Inflammatory macrophage (primary cell): ENCODE measurements around the gene SIGLEC9.
A peak's percentile ranks its signal among the peaks of the same experiment; 100 is the strongest.

Source experiments
- DNase-seq, 2 donors: peaks; one replicate each; pipeline ENCODE4 v3.0.0-alpha.2; 2020 to 2022
- total RNA-seq, 18 experiments: gene quantifications; one replicate each; lab custom pipeline; 2026; ENCODE audit warnings: mixed read lengths in 6 of 18, inconsistent platforms in 2 of 18; lab: John Stamatoyannopoulos, UW

SIGLEC9 gene
- 29.4 to 105 (median 68.3) reads per million in 18 experiments for total RNA-seq

DNA sequence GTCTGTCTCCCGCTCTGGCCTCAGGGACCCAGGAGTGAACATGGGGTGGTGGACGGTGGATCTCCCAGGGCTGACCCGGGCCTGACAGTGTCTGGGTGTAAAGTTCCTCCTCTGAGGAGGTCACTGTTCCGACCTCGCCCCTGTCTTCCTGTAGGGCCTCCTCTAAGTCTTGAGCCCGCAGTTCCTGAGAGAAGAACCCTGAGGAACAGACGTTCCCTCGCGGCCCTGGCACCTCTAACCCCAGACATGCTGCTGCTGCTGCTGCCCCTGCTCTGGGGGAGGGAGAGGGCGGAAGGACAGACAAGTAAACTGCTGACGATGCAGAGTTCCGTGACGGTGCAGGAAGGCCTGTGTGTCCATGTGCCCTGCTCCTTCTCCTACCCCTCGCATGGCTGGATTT is at the start of gene SIGLEC9:
Gene SIGLEC9 (plus strand): TSS at position 178 of the 400 bp plus-strand sequence. CDS start 69 bp downstream, at position 247.
- DNase-seq, result peak; percentile 82 to 85

DNA sequence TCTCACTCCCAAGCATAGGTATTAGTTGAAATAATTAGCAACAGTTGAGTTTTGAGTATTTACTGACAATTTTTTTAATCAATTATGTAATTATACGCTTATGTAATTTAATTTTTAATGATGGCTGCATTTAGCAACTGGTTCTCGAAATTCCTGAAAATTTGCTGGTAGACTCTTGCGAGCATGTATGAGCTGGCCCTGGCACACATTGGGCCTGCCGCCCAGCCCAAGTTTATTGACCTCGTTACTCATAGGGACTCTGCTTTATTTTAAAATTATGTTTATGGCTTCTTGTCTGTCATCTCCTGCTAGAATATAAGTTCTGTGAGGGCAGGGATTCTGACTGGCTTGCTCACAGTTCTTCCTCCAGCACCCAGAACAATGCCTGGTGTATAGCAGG is 48.7 kb upstream of the SIGLEC9 start:
- DNase-seq, result no peak

DNA sequence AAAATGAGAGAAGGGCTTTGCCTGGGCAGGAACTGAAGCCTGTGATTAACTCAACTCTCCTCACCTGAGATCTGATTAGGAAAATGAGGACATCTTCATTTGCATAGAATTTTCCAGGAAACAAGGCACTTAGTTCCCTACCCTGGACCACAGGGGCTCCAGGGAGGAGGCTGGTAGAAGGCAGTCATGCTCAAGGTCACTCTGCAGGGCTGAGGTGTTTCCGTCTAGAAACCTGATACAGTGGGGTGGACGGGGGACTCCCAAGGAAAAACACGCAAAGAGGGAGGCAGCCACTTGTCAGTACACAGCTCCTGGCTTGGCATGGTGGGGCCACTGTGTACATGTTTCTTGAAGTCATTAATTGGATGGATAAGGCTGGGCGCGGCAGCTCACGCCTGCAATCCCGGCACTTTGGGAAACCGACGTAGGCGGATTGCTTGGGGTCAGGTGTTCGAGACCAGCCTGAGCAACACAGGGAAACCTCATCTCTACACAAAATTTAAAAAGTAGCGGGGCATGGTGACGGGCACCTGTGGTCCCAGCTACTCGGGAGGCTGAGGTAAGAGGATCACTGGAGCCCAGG is 48.0 kb upstream of the SIGLEC9 start:
- no peak for DNase-seq

DNA sequence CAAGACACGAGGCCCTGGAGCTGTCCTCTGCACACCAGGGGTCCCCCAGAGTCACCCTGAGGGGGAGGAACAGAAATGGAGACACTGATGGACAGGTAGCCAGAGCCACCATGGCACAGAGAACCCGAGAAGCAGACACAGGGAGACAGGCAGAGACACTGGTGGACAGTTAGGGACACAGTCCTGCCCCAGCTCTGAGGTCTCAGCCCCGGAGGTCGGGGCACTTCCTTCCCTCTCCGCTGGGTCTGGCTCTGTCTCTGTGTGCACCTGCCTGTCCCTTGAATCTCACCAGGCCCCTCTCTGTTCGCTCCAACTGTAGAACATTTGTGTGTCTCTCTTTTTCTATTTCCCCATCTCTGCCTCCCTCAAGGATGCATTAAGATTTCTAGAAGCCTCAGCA is 46.6 kb upstream of the SIGLEC9 start:
- DNase-seq, result no peak

DNA sequence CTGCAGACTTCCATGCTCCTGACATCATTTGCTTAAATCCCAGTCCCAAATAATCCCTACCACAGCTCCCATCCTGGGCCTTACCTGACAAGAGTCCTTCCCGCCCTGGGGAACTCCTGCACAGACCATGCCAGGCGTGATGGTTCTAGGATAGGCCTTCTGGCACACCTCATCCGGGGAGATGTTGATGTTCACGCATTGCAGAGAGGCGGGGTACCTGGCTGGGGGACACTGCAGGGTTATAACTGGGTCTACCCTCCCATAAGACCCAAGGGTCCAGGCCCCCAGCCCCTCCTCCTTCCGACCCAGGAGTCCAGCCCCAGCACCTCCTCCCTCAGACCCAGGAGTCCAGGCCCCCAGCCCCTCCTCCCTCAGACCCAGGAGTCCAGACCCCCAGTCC is 46.0 kb upstream of the SIGLEC9 start:
- DNase-seq, result no peak

DNA sequence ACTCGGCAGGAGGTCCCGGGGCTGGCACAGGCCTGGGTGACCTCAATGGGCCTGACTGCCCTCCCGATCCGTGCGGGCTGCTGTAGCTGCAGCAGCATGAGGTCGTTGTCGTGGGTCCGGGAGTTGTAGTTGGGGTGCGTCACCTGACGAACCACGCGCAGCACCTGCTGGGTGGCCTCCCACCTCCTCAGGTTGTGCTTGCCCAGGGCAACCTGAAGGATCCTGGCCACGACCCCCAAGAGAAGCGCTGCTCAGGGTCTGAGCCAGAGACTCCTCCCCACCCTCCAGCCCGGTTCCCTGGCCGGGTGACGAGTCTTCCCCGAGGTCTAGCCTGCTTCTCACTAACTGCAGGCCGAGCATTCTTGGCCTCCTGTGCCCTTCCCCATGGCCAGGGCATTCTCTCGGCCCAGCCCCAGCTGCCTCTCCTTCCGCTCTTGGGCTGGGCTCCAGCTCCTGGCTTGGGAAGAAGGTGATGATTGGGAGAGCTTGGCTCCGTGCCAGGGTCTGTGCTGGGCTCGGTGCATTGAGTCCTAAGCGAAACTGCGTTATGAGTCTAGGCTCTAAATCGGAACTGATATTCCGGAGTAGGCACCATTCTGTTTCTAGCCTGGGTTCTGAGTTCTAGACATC is 45.1 kb upstream of the SIGLEC9 start:
- no peak for DNase-seq

DNA sequence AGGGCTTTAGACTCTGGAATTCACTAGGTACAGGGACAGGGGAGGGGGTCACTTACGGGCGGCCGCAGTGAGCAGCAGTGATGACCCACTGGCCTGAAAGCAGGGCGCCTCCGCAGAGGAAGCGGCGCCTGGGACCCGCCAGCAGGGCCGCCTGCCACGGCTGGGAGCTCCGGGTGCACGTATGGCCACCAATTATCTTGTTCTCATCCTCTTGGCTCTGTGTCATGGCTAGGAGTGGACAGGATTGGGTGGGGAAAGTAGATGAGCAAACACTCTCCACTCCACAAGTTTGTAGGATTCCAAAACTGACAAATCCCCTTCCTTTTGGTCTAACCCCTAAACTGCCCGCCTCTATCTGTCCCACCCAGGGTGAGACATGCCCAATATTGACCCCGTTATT is 43.2 kb upstream of the SIGLEC9 start:
- no peak for DNase-seq

DNA sequence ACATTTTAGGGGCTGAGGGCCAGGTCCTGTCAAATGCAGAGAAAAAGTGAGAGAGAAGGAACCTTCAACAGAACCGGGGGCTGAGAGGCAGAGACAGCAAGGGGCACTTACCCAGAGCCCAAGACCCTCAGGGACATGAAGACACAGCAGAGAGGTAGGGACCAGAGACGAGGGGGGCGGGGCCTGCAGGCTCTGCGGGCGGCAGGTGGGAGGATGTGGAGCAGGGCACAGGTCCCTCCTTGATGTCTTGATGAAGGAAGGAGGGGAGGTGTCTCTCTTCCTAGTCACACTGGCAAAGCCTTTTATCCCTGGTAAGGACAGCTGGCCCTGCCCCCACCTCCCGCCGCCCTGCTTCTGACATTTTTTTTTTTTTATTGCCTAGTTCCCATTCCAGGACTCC is 42.1 kb upstream of the SIGLEC9 start, which contains the start of gene KLK14:
Gene KLK14 (minus strand): TSS at position 277 of the 400 bp plus-strand sequence. CDS start 273 bp downstream, at position 4.
- no peak for DNase-seq

DNA sequence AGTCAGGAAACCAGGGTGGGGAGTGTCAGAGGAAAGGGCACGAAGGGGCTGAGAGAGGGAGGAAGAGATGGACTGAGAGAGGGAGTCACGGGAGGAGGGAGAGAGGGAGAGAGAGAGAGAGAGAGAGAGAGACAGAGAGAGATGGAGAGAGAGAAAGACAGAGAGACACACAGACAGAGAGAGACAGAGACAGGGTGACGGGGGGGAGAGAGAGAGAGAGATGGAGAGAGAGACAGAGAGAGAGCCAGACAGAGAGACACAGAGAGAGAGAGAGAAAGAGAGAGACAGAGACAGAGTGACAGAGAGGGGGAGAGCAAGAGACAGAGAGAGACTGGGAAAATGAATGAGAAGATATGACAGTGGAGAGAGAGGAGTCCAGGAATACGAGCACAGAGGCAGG is 41.5 kb upstream of the SIGLEC9 start:
- DNase-seq, result no peak

DNA sequence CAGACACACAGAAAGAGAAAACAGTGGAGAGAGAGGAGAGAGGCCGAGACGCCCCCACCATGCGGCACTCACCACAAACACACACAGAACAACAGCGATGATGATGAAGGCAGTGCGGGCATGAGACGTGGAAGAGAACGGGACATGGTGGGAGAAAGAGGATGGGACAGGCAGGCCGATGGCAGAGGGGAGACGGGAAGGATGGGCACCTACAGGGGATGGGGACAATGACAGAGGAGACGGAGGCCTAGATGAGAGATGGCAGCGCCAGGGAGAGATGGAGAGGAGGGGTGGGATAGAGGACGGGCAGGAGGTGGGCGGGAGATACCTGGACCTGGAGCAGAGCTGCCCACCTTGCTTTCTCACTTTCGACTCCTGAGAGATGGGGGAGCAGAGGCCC is 40.9 kb upstream of the SIGLEC9 start:
- DNase-seq, result no peak

DNA sequence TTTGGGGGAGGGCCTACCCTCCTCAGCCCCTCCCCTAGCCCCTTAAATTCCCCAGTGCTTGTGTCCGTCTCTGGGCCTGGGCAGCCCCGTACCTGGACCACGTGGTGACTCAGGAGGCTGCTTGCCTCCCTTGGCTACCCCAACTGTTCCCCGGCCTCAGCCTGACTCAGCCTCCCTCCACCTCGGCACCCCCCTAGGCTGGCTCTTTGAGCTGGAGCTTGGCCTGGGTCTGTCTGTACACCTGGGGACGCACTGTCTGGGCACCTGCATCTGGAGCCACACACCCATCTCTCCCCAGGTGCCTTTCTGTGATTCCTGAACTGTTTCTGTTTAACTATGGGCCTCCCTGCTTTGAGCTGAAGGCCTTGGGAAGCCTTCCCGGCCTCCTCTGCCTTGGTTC is 40.2 kb upstream of the SIGLEC9 start:
- no peak for DNase-seq

DNA sequence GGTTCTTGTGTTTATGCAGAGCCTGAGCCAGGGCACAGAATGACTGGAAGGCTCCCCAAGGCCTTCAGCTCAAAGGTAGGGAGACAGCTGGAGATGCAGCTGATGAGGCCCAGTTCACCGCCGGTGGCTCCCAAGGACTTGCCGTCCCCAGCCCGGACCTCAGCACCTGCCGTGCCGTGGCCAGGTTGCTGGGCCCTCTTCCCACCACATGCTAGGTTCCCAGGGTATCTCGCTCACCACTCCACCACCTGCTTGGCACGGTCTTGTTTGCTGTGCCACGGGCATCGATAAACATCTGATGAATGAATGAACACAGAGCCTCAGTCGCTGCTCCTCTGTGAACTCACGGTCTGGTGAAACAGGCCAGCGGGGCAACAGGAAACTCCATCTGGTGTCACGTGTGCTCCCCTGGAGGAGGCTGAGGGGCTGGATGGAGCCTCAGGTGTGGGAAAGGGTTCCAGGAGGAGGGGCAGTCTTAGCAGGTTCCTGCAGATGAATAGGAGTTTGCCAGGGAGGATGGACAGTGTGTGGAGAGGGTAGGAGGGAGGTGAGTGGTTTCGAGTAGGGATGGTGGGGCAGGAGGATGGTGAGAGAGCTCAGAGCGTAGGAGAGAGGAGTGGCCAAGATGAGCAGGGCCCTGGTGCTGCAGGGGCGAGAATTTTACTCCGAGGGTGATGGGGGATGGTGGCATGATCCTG is 38.4 kb upstream of the SIGLEC9 start:
- no peak for DNase-seq

DNA sequence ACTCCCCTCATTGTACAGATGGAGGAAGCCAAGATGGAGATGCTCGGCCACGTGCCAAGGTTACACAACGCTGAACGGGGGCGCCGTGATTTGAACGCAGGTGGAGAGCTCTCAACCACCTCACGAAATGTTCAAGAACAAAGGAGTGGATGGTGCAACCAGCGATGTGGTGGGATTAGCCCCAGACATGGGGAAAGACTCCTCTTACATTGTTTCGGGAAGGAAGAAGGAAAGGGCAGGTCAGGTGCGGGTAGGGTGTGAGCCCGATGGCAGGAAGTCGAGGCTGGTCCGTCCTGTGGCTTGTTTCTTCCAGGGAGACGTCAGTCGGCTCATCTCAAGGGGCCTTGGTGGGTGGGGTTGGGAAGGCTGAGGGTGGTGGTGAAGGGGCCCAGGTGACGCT is 34.9 kb upstream of the SIGLEC9 start:
- DNase-seq, result no peak

DNA sequence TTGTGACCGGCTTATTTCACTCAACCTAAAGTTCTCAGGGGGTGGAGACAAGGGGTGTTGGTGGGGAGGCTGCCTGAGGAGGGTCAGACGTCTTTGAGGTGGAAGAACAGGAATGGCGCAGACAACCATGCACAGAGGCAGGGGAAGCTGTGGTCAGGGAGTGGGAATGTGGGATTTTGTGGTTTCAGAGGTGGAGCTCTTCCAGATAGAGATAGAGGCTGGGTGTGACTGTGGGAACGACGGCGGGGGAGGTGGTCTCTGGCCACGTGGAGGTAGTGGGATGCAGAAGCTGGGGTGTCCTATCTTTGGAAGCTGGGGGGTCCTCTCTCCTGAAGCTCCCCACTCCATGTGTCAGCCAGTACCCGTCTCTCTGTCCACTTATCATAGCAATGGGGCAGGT is 34.2 kb upstream of the SIGLEC9 start:
- no peak for DNase-seq

DNA sequence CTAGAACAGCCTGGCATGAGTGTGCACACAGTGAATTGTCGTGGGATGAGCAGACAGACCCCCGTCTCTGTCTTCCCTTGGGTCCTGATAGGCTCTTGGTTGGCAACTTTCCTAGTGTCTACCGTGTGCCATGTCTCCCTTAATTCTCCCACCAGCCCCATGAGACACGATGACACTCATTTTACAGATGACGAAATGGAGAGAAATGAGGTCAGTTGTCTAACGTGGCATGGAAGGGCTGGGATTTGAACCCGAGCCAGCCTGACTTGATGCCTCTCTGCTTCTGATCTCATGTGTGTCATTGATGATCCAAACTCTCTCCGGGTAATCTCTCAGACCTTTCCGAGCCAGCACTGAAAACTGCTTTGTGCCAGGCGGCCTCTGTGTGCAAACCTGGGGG is 33.6 kb upstream of the SIGLEC9 start:
- DNase-seq, result no peak

DNA sequence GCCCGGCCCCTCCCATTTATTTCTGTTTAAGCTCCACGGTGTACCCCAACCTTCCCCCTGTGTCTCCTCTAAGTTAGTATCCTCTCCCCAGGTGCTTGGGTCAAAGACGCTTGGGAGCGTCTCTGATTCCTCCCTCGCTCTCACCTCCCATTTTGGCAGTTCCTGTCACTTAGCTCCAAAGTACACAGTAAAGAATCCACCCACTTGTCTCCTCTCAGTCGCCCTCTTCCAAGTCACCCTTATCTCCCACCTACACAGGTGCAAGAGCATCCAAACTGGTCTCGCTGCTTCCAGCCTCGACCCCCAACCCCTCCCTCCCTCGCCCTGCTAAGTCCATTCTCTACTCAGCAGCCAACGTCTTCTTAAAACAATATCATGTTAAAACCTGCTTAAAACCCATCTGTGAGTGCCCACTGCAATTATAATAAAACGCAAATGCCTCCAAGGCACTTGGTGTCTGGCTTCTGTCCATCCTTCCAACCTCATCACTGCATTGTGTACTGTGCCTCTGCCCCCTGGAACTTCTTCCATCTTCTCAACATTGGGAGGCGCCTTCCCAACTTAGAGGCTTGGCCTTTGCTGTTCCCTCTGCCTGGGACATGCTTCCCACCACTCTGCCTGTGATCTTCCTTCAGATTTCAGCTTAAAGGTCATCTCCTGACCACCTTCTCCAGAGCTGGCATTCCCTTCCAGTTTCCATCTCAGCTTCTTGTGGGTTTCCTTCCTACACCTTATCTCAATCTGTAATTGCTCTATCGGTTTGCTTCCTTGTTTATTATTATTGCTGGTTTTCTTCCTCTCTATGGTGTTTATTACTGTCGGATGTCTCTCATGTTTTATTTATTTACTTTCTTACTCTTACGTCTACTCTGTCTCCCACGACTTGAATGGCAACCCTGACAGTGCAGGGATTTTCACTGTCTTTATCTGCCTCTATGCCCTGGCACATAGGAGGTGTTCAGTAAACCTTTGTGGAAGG is 32.5 kb upstream of the SIGLEC9 start:
- DNase-seq, result no peak

DNA sequence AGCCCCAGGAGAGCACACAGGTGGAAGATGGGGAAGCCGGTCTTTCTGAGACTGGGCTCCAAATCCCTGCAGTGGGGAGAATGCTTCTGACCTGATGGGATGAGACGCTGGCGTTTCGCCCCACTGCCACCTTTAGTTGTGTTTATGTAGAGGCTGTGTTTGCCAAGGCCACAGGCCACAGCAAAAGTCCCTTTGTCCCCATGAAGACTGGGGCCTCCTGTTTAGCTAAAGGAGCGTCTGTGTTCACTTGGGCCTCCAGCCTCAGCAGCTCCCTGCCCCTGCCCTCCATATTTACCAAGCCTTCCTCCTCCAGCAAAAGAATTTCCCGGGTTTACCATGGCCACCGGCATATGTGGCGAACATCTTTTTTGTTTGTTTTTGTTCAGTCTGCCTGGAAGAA is 31.6 kb upstream of the SIGLEC9 start:
- DNase-seq, result no peak

DNA sequence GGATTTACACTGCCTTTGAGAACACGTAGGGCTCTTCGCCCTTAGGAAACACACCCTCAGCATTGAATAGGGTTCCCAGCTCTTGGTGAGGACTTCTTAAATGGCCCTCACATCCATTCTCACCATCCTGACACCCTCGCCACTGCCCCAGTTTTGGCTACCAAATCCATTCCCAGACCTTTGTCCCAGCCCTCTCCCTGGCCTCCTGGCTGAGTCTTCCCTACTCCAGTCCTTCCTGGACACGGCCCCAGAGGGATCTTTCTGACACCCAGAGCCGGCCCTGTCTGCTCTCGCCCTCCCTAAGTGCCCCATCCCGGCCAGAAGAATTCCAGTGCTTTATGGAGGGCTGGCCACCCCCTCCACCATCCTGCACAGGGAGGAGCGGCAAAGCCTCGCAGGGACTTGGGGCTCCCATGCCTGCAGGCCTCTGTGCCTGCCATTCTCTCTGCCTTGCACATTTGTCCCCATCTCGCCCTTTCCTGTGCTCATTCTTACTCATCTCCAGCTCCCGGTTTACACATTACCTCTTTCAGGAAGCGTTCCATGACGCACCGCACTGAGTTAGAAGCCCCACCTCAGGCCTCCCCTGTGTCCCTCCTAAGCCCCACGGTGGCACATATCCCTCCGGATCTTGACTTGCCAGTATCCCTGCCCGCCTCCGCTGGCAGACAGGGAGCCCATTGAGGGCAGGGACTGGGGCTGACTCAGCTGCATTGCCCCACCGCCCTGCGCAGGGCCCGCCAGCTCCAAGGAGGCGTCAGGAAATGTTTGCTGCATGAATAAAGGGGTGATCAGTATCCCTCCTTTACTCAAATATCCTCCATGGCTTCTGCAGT is 31.0 kb upstream of the SIGLEC9 start:
- DNase-seq, result no peak

DNA sequence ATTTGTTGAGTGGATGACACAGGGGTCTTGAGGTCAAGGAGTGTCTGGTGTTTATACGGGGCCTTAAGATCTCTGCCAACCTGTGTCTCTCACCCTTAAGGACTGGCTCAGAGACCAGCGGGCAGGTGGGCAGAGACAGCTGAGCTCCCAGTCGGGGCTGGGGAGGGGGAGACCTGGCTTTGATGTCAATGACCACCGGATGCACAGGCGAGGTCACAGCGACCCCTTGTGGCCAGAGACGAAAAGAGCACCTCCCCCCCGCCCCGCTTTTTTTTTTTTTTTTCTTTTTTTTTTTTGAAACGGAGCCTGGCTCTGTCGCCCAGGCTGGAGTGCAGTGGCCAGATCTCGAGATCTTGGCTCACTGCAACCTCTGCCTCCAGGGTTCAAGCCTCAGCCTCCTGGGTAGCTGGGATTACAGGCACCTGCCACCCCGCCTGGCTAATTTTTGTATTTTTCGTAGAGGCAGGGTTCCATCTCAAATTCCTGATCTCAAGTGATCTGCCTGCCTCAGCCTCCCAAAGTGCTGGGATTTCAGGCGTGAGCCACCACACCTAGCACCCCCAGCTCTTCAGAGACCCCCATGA is 29.9 kb upstream of the SIGLEC9 start:
- peak in 1 of 2 donors; percentile 45 for DNase-seq

DNA sequence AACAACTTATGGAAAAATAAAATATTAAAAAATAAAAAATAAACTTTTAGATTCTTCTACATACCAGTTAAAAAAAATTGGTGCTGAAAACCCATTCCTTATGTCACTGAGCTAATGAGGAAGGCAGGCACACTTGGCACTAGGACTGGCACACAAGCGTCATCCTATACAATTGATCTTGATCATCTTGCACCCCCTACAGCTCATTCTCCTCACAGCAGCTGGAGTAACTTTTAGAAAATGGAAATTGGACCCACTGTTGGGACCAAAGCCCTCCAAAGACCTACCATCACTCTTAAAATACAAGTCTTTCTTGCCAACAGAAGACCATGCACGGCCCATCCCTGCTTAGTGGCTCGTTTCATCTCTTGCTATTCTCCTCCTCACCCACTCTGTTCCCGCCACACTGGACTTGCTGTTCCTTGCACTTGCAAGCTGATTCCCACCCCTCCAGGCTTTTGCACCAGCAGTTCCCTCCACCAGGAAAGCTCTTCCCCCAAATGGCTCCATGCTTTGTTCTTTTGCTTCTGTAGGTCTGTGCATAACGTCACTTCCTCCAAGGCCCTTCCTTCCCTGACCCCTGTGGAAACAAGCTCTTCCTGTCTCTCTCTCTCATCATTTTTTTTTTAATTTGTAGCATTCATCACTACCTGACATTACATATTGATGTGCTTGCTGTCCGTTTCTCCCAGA is 28.1 kb upstream of the SIGLEC9 start:
- DNase-seq, result peak in 1 of 2 donors; percentile 16
